ENCODE measurements around the gene ART1.
"Not testable (repeated sequence)": the region's sequence is repeated elsewhere in the genome, so short reads cannot be mapped to it uniquely, and the experiment has no call there.

ART1 gene

GRCh38 chr11:3644817-3645235 lies at the start of gene ART1:
Gene ART1 (plus strand): TSS chr11:3645128. CDS start chr11:3659214, 14,086 bp downstream.
- DNase-seq (ENCODE audit: low spot score): no peak

- DNase-seq (ENCODE audit: low spot score): not testable (repeated sequence)
These were observed 47.2 kb upstream of the ART1 start for GRCh38 chr11:3597743-3598142.

GRCh38 chr11:3600201-3600600 lies 44.7 kb upstream of the ART1 start:
- DNase-seq (ENCODE audit: low spot score): not testable (repeated sequence)

GRCh38 chr11:3604167-3604566 lies 40.8 kb upstream of the ART1 start:
- no peak for DNase-seq (ENCODE audit: low spot score)

- no peak for DNase-seq (ENCODE audit: low spot score)
These were observed 39.7 kb upstream of the ART1 start for GRCh38 chr11:3605283-3605662.

GRCh38 chr11:3605771-3606203 lies 39.1 kb upstream of the ART1 start:
- DNase-seq (ENCODE audit: low spot score): no peak

- DNase-seq (ENCODE audit: low spot score): peak; percentile 64
These were observed 35.3 kb upstream of the ART1 start for GRCh38 chr11:3609416-3610265.

- no peak for DNase-seq (ENCODE audit: low spot score)
These were observed 34.1 kb upstream of the ART1 start for GRCh38 chr11:3610846-3611245.

GRCh38 chr11:3611976-3612678 lies 32.8 kb upstream of the ART1 start:
- no peak for DNase-seq (ENCODE audit: low spot score)

- DNase-seq (ENCODE audit: low spot score): no peak
These were observed 30.8 kb upstream of the ART1 start for GRCh38 chr11:3613998-3614741.

- DNase-seq (ENCODE audit: low spot score): peak; percentile 67
These were observed 30.2 kb upstream of the ART1 start for GRCh38 chr11:3614742-3615171.

- DNase-seq (ENCODE audit: low spot score): no peak
These were observed 28.9 kb upstream of the ART1 start for GRCh38 chr11:3615998-3616397.

GRCh38 chr11:3616721-3617460 lies 28.0 kb upstream of the ART1 start:
- DNase-seq (ENCODE audit: low spot score): no peak

GRCh38 chr11:3617990-3618389 lies 26.9 kb upstream of the ART1 start:
- no peak for DNase-seq (ENCODE audit: low spot score)

- no peak for DNase-seq (ENCODE audit: low spot score)
These were observed 22.4 kb upstream of the ART1 start for GRCh38 chr11:3622521-3622920.

- DNase-seq (ENCODE audit: low spot score): no peak
These were observed 21.8 kb upstream of the ART1 start for GRCh38 chr11:3623121-3623520.

- no peak for DNase-seq (ENCODE audit: low spot score)
These were observed 21.0 kb upstream of the ART1 start for GRCh38 chr11:3623767-3624458.

GRCh38 chr11:3626250-3626960 lies 18.5 kb upstream of the ART1 start:
- no peak for DNase-seq (ENCODE audit: low spot score)

- DNase-seq (ENCODE audit: low spot score): peak; percentile 86
These were observed 17.6 kb upstream of the ART1 start for GRCh38 chr11:3627291-3627690.

GRCh38 chr11:3631331-3631730 lies 13.6 kb upstream of the ART1 start:
- no peak for DNase-seq (ENCODE audit: low spot score)
